H9 (cell line): ENCODE measurements around the gene ECSCR. TPM values are rescaled to one million over a fixed set of nuclear protein-coding genes. Genes with fewer than 3 reads are reported as not detected.

Source experiments
- DNase-seq: peaks from one replicate; pipeline ENCODE4 v3.0.0-alpha.2; 2017
- H2AFZ ChIP-seq: one replicate; pipeline ENCODE4 v1.6.1; 2013; ENCODE audit warnings: mild to moderate bottlenecking, low read length, control low read depth, moderate library complexity
- H2AK5ac ChIP-seq: 2 replicates; pipeline ENCODE4 v1.6.1; 2013; ENCODE audit warnings: low read length, control low read depth, mixed read lengths; ENCODE audit not compliant: insufficient read length
- H2BK120ac ChIP-seq: one replicate; pipeline ENCODE4 v1.6.1; 2013; ENCODE audit warnings: low read depth, mild to moderate bottlenecking, low read length, control low read depth, inconsistent platforms; ENCODE audit not compliant: poor library complexity, severe bottlenecking
- H2BK12ac ChIP-seq: 2 replicates; pipeline ENCODE4 v1.6.1; 2013; ENCODE audit warnings: low read length, control low read depth, mixed read lengths, low read depth; ENCODE audit not compliant: insufficient read length
- H2BK15ac ChIP-seq: 2 replicates; pipeline ENCODE4 v1.6.1; 2013; ENCODE audit warnings: low read depth, low read length, control low read depth
- H2BK20ac ChIP-seq: one replicate; pipeline ENCODE4 v1.6.1; 2013; ENCODE audit warnings: low read depth, mild to moderate bottlenecking, low read length, control low read depth, inconsistent platforms; ENCODE audit not compliant: poor library complexity, severe bottlenecking
- H2BK5ac ChIP-seq: 2 replicates; pipeline ENCODE4 v1.6.1; 2013; ENCODE audit warnings: low read length, control low read depth, mixed read lengths; ENCODE audit not compliant: insufficient read length
- H3K14ac ChIP-seq: 2 replicates; pipeline ENCODE4 v1.6.1; 2013; ENCODE audit warnings: low read length, control low read depth; ENCODE audit not compliant: insufficient read depth
- H3K18ac ChIP-seq: 2 replicates; pipeline ENCODE4 v1.6.1; 2013; ENCODE audit warnings: low read depth, mild to moderate bottlenecking, mixed read lengths, low read length, control low read depth; ENCODE audit not compliant: insufficient read length
- H3K23ac ChIP-seq: 2 replicates; pipeline ENCODE4 v1.6.1; 2013; ENCODE audit warnings: low read length, control low read depth, mixed read lengths, low read depth; ENCODE audit not compliant: insufficient read length
- H3K23me2 ChIP-seq: 2 replicates; pipeline ENCODE4 v1.6.1; 2013; ENCODE audit warnings: low read depth, mild to moderate bottlenecking, mixed read lengths, low read length, control low read depth; ENCODE audit not compliant: insufficient read length, poor library complexity, severe bottlenecking
- H3K27ac ChIP-seq: 2 replicates; pipeline ENCODE4 v1.5.1; 2013; ENCODE audit warnings: low read length, control low read depth, mixed read lengths, low read depth; ENCODE audit not compliant: insufficient read length
- H3K27me3 ChIP-seq: 2 replicates; pipeline ENCODE4 v1.6.1; 2013; ENCODE audit warnings: low read length, control low read depth, inconsistent platforms; ENCODE audit not compliant: insufficient read depth
- H3K4ac ChIP-seq: 2 replicates; pipeline ENCODE4 v1.6.1; 2013; ENCODE audit warnings: low read depth, mild to moderate bottlenecking, control low read depth, inconsistent platforms, low read length, moderate library complexity
- H3K4me1 ChIP-seq: 2 replicates; pipeline ENCODE4 v1.6.1; 2013; ENCODE audit warnings: low read length, control low read depth, inconsistent platforms; ENCODE audit not compliant: insufficient read depth
- H3K4me2 ChIP-seq: 2 replicates; pipeline ENCODE4 v1.6.1; 2013; ENCODE audit warnings: low read length, control low read depth, mixed read lengths; ENCODE audit not compliant: insufficient read length, insufficient read depth
- H3K56ac ChIP-seq: 2 replicates; pipeline ENCODE4 v1.6.1; 2013; ENCODE audit warnings: low read depth, mild to moderate bottlenecking, mixed read lengths, low read length, control low read depth; ENCODE audit not compliant: insufficient read length
- H3K79me1 ChIP-seq: 2 replicates; pipeline ENCODE4 v1.6.1; 2013; ENCODE audit warnings: low read depth, mild to moderate bottlenecking, moderate library complexity, low read length, control low read depth, inconsistent platforms; ENCODE audit not compliant: insufficient read depth, poor library complexity, severe bottlenecking
- H3K79me2 ChIP-seq: 2 replicates; pipeline ENCODE4 v1.6.1; 2013; ENCODE audit warnings: low read length, control low read depth, inconsistent platforms; ENCODE audit not compliant: insufficient read depth
- H3K9ac ChIP-seq: 2 replicates; pipeline ENCODE4 v1.6.1; 2013; ENCODE audit warnings: low read length, control low read depth, mixed read lengths; ENCODE audit not compliant: insufficient read length; ENCODE audit errors: extremely low read depth
- H3K9me3 ChIP-seq: one replicate; pipeline ENCODE4 v1.6.1; 2013; ENCODE audit warnings: low read depth, low read length, inconsistent platforms; ENCODE audit not compliant: control insufficient read depth
- H3T11ph ChIP-seq: one replicate; pipeline ENCODE4 v1.6.1; 2013; ENCODE audit warnings: mild to moderate bottlenecking, low read length, control low read depth, inconsistent platforms
- H4K20me1 ChIP-seq: one replicate; pipeline ENCODE4 v1.6.1; 2013; ENCODE audit not compliant: control insufficient read depth, insufficient read length, insufficient read depth
- H4K5ac ChIP-seq: 2 replicates; pipeline ENCODE4 v1.6.1; 2013; ENCODE audit warnings: low read depth, mild to moderate bottlenecking, mixed read lengths, low read length, control low read depth; ENCODE audit not compliant: insufficient read length
- H4K8ac ChIP-seq: replicated peaks from 2 replicates; pipeline ENCODE4 v1.6.1; 2013; ENCODE audit warnings: low read length, control low read depth, mixed read lengths, low read depth; ENCODE audit not compliant: insufficient read length
- H4K91ac ChIP-seq: 2 replicates; pipeline ENCODE4 v1.6.1; 2013; ENCODE audit warnings: low read depth, mild to moderate bottlenecking, moderate library complexity, mixed read lengths, low read length, control low read depth; ENCODE audit not compliant: insufficient read length
- H3K27ac Mint-ChIP-seq, 3 experiments: 2 replicates in 2 of 3; 3 replicates in 1 of 3; pipeline ENCODE4 v1.8.0; 2020 to 2021; ENCODE audit warnings: mixed read lengths in 3 of 3, mild to moderate bottlenecking in 1 of 3, moderate library complexity in 1 of 3
- H3K27me3 Mint-ChIP-seq: 2 replicates; pipeline ENCODE4 v1.8.0; 2021; ENCODE audit warnings: low read depth, mild to moderate bottlenecking, moderate library complexity, mixed read lengths
- H3K36me3 Mint-ChIP-seq, 3 experiments: 2 replicates in 2 of 3; 3 replicates in 1 of 3; pipeline ENCODE4 v1.8.0; 2020 to 2021; ENCODE audit warnings: low read depth in 3 of 3, mixed read lengths in 3 of 3; ENCODE audit not compliant: insufficient read depth in 1 of 3
- H3K4me1 Mint-ChIP-seq, 2 experiments: 2 replicates each; pipeline ENCODE4 v1.8.0; 2020; ENCODE audit warnings: mixed read lengths in 2 of 2
- H3K4me3 Mint-ChIP-seq, 2 experiments: 2 replicates in 1 of 2; 3 replicates in 1 of 2; pipeline ENCODE4 v1.8.0; 2020 to 2021; ENCODE audit warnings: mild to moderate bottlenecking in 2 of 2, mixed read lengths in 2 of 2, moderate library complexity in 1 of 2
- H3K9me3 Mint-ChIP-seq, 2 experiments: 2 replicates in 1 of 2; 3 replicates in 1 of 2; pipeline ENCODE4 v1.8.0; 2020; ENCODE audit warnings: mild to moderate bottlenecking in 2 of 2, mixed read lengths in 2 of 2, moderate library complexity in 1 of 2
- CTCF ChIP-seq: fragments of 200-600 bp; sonication (generic); conservative IDR thresholded peaks from 3 replicates; pipeline ENCODE4 v1.8.0; 2021; ENCODE audit warnings: antibody characterized with exemption, mild to moderate bottlenecking
- WGBS: extraction: QIAGEN DNeasy Blood & Tissue Kit; methylation state at CpG from one replicate; pipeline ENCODE4 v1.1.7; 2013; ENCODE audit warnings: missing lambda C conversion rate, low lambda C conversion rate, mixed read lengths; ENCODE audit not compliant: insufficient read length; ENCODE audit errors: extremely low coverage; 5-methylcytosine and 5-hydroxymethylcytosine counted together
- total RNA-seq: library from RNA; stranded (reverse); gene quantifications from 2 replicates; pipeline ENCODE4 v1.2.1, GENCODE V29; 2021

The ECSCR gene
- total RNA-seq, 1 experiment from 2014 or later: 1.6 TPM

- TF ChIP-seq CTCF: no peak
- Histone ChIP-seq H3K23ac (no peak within 1 kb of the TSS), H4K8ac (no peak within 1 kb of the TSS), H3K79me1 (no peaks in the 10 kb centered on the region), H3K4me1 (peaks cover 2% of the 10 kb centered on the region; the same call in 1 of the 2 replicates), H2AFZ (peak within 1 kb of the TSS; percentile 51), H3T11ph (no peak within 1 kb of the TSS), H2BK5ac (no peak within 1 kb of the TSS), H3K4me2 (peak within 1 kb of the TSS; percentile 74), H2AK5ac (no peak within 1 kb of the TSS), H3K9ac (peak within 1 kb of the TSS; percentile 77), H2BK20ac (no peak within 1 kb of the TSS), H3K27ac (peak within 1 kb of the TSS; percentile 79), H3K56ac (no peak within 1 kb of the TSS), H4K91ac (no peak within 1 kb of the TSS), H3K4ac (no peak within 1 kb of the TSS), H3K23me2 (no peaks in the 10 kb centered on the region), H3K14ac (peak within 1 kb of the TSS; percentile 98), H3K18ac (peak within 1 kb of the TSS; percentile 98), H2BK120ac (no peak within 1 kb of the TSS), H3K9me3 (no peaks in the 10 kb centered on the region), H2BK15ac (no peak within 1 kb of the TSS), H2BK12ac (no peak within 1 kb of the TSS), H4K5ac (no peak within 1 kb of the TSS), H4K20me1 (no peaks in the 10 kb centered on the region), H3K79me2 (no peaks in the 10 kb centered on the region), H3K27me3 (no peaks in the 10 kb centered on the region)
- Mint-ChIP-seq H3K9me3 (no peaks in the 10 kb centered on the region), H3K27me3 (peaks cover 2% of the 10 kb centered on the region; the same call in 1 of the 2 replicates), H3K36me3 (peaks cover 4 to 20% (median 16%) of the 10 kb centered on the region in 3 experiments), H3K4me1 (peaks cover 16 to 20% of the 10 kb centered on the region in 2 experiments), H3K27ac (peak within 1 kb of the TSS; percentile 99 to 100 (median 100)), H3K4me3 (peak within 1 kb of the TSS; percentile 91 to 94)
- peak; percentile 98 for DNase-seq
- WGBS: no CpG with 5 or more reads among the region's 41 CpGs
These were observed 58.6 kb downstream of the ECSCR start, which contains the start of gene SPATA24 for GRCh38 chr5:139403787-139404483. Gene SPATA24, minus strand, starts transcription at chr5:139404089. Its CDS starts 29 bp downstream, at chr5:139404060.
